GM18870 (cell line): ENCODE data around the gene CECR2.
"Not testable (repeated sequence)": the region's sequence is repeated elsewhere in the genome, so short reads cannot be mapped to it uniquely, and the experiment has no call there.

Experiments used
- ATAC-seq: cut with Tn5 transposase; IDR thresholded peaks from one replicate; pipeline ENCODE4 v1.9.1; 2021; ENCODE audit warnings: moderate library complexity; ENCODE audit not compliant: unreplicated experiment

Gene CECR2

GRCh38 chr22:17493419-17493981 is 124.2 kb downstream of the CECR2 start:
- no peak for ATAC-seq

- ATAC-seq, result no peak
Observed at GRCh38 chr22:17496841-17497240, 127.6 kb downstream of the CECR2 start.

- ATAC-seq, result no peak
Observed at GRCh38 chr22:17501679-17502285, 132.5 kb downstream of the CECR2 start.

- ATAC-seq, result no peak
Observed at GRCh38 chr22:17508110-17508509, 138.8 kb downstream of the CECR2 start.

- no peak for ATAC-seq
Observed at GRCh38 chr22:17512960-17513359, 143.7 kb downstream of the CECR2 start.

- no peak for ATAC-seq
Observed at GRCh38 chr22:17513612-17514011, 144.4 kb downstream of the CECR2 start.

- ATAC-seq, result no peak
Observed at GRCh38 chr22:17514084-17514483, 144.8 kb downstream of the CECR2 start.

GRCh38 chr22:17518406-17518805 is 149.1 kb downstream of the CECR2 start:
- ATAC-seq, result no peak

- ATAC-seq, result not testable (repeated sequence)
Observed at GRCh38 chr22:17521971-17522370, 152.7 kb downstream of the CECR2 start.

- ATAC-seq, result no peak
Observed at GRCh38 chr22:17523925-17524324, 154.7 kb downstream of the CECR2 start.

- ATAC-seq, result no peak
Observed at GRCh38 chr22:17536269-17536668, 167.0 kb downstream of the CECR2 start.

GRCh38 chr22:17537155-17537554 is 167.9 kb downstream of the CECR2 start:
- no peak for ATAC-seq

- ATAC-seq, result no peak
Observed at GRCh38 chr22:17540481-17540880, 171.2 kb downstream of the CECR2 start.

- no peak for ATAC-seq
Observed at GRCh38 chr22:17541476-17541875, 172.2 kb downstream of the CECR2 start.

GRCh38 chr22:17542452-17542851 is 173.2 kb downstream of the CECR2 start:
- no peak for ATAC-seq

GRCh38 chr22:17548010-17548755 is 178.9 kb downstream of the CECR2 start:
- ATAC-seq, result no peak

GRCh38 chr22:17548756-17549035 is 179.4 kb downstream of the CECR2 start:
- no peak for ATAC-seq

GRCh38 chr22:17549183-17549582 is 179.9 kb downstream of the CECR2 start:
- no peak for ATAC-seq

- no peak for ATAC-seq
Observed at GRCh38 chr22:17549655-17550054, 180.4 kb downstream of the CECR2 start.

GRCh38 chr22:17552737-17553136 is 183.5 kb downstream of the CECR2 start:
- no peak for ATAC-seq

GRCh38 chr22:17554814-17555213 is 185.6 kb downstream of the CECR2 start:
- ATAC-seq, result no peak

GRCh38 chr22:17559188-17559587 is 189.9 kb downstream of the CECR2 start:
- ATAC-seq, result no peak
